ENCODE measurements around the gene TAC4.

The TAC4 gene

DNA sequence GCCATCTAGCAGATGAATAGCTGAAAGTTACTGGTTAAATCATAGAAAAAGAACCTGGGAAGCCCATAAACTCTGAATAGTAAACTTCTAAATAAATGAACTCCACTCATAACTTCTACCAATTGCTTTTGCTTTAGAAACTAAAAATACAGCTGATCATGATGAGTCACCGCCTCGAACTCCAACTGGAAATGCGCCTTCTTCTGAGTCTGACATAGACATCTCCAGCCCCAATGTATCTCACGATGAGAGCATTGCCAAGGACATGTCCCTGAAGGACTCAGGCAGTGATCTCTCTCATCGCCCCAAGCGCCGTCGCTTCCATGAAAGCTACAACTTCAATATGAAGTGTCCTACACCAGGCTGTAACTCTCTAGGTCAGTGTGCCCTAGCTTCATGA is 49.7 kb downstream of the TAC4 start:
- no peak for DNase-seq

- no peak for DNase-seq
Measured at GRCh38 chr17:49795372-49795771, 52.5 kb downstream of the TAC4 start.

DNA sequence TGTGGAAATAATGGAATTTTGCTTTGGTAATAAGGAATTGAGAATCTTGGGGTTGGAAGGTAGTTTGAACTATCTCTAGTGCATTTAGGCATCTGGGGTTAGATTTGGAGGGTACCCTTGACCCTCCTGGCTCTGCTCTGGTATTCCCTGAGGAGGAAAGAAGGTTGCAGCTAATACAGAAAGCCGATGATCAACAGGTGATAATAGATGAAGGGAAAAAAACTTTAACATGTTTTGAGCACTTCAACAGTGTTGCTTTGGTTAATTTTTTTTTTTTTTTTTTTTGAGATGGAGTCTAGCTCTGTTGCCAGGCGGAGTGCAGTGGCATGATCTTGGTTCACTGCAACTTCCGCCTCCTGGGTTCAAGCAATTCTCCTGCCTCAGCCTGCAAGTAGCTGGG is 54.6 kb downstream of the TAC4 start:
- DNase-seq: no peak

GRCh38 chr17:49789243-49789578 is 58.7 kb downstream of the TAC4 start:
- DNase-seq: no peak

- DNase-seq: peak; percentile 99
Measured at GRCh38 chr17:49788478-49789242, 59.2 kb downstream of the TAC4 start, which contains the start of gene KAT7. Gene KAT7, plus strand, starts transcription at chr17:49788681. Its CDS starts 154 bp downstream, at chr17:49788835.
